Fibroblast of pulmonary artery (primary cell): ENCODE results near the gene VPS4A.

Experiments
- DNase-seq: peaks from one replicate; pipeline ENCODE4 v3.0.0-alpha.2; 2010; ENCODE audit warnings: low read depth
- H3K4me3 ChIP-seq: replicated peaks from 2 replicates; pipeline ENCODE4 v1.5.1; 2011; ENCODE audit warnings: low read depth, mild to moderate bottlenecking, control low read depth, low read length, moderate library complexity
- CTCF ChIP-seq: IDR thresholded peaks from 2 replicates; pipeline ENCODE4 v1.5.1; 2011; ENCODE audit warnings: mild to moderate bottlenecking, control low read depth, low read length, inconsistent platforms; ENCODE audit errors: missing control alignments

The VPS4A gene

GRCh38 chr16:69315486-69316311 lies 4.5 kb downstream of the VPS4A start:
- no peak for TF ChIP-seq CTCF
- DNase-seq, result no peak
- no peak overlapping the region for H3K4me3 ChIP-seq

GRCh38 chr16:69316595-69317034 lies 5.5 kb downstream of the VPS4A start:
- TF ChIP-seq CTCF, result no peak
- H3K4me3 ChIP-seq, result no peak overlapping the region
- no peak for DNase-seq

- no peak for DNase-seq
- TF ChIP-seq CTCF, result no peak
- no peak overlapping the region for H3K4me3 ChIP-seq
Observed at GRCh38 chr16:69318177-69318910, 7.2 kb downstream of the VPS4A start.

GRCh38 chr16:69318911-69319289 lies 7.8 kb downstream of the VPS4A start:
- DNase-seq, result no peak
- H3K4me3 ChIP-seq, result no peak overlapping the region
- no peak for TF ChIP-seq CTCF

GRCh38 chr16:69319381-69319780 lies 8.2 kb downstream of the VPS4A start:
- no peak overlapping the region for H3K4me3 ChIP-seq
- no peak for DNase-seq
- no peak for TF ChIP-seq CTCF

GRCh38 chr16:69319826-69320739 lies 8.9 kb downstream of the VPS4A start:
- DNase-seq, result no peak
- no peak overlapping the region for H3K4me3 ChIP-seq
- TF ChIP-seq CTCF, result no peak
